HCT116 (cell line): ENCODE data around the gene SHISA3. TPM values are rescaled to one million over a fixed set of nuclear protein-coding genes. Genes with fewer than 3 reads are reported as not detected.

Experiments used
- ATAC-seq: fragments of 200-7000 bp; cut with Tn5 transposase; 2 replicates; pipeline ENCODE4 v1.9.1; 2020; ENCODE audit warnings: mild to moderate bottlenecking, moderate library complexity
- BruUV-seq: library from RNA; stranded (reverse); fragments of 400-500 nt; replicated peaks from 2 replicates; lab custom pipeline; 2021; lab: Mats Ljungman, UMichigan
- CTCF ChIA-PET: fragments of 300-600 bp; sonication (Branson Sonifier 250); formaldehyde crosslinking; loops from one replicate; lab custom pipeline; 2021; ENCODE audit warnings: antibody characterized with exemption; lab: Charles Lee
- POLR2A ChIA-PET: fragments of 300-600, 350-600 bp; sonication (Branson Sonifier 250); formaldehyde crosslinking; loops from one replicate; lab custom pipeline; 2021; ENCODE audit warnings: antibody characterized with exemption; lab: Charles Lee
- RAD21 ChIA-PET, 2 experiments: fragments of 300-600 bp; sonication (Branson Sonifier 250); formaldehyde crosslinking; loops; one replicate each; lab custom pipeline; 2023; ENCODE audit warnings: low total read pairs in 2 of 2; ENCODE audit not compliant: uncharacterized antibody in 2 of 2, unreplicated experiment in 2 of 2, low non-redundant PET in 1 of 2; lab: Charles Lee
- DNase-seq: peaks from one replicate; pipeline ENCODE4 v3.0.0-alpha.2; 2010; ENCODE audit warnings: low read depth, low spot score
- H2AFZ ChIP-seq: fragments of 200-600 bp; shearing (Covaris generic), sonication (generic); 2 replicates; pipeline ENCODE4 v1.6.1; 2017; ENCODE audit warnings: low read depth, mixed run types, mixed read lengths, antibody characterized with exemption, low read length; ENCODE audit not compliant: poor library complexity, severe bottlenecking
- H3K27ac ChIP-seq: 2 replicates; pipeline ENCODE4 v1.5.1; 2012; ENCODE audit warnings: low read depth, low read length
- H3K27me3 ChIP-seq: fragments of 200-600 bp; sonication (generic); 2 replicates; pipeline ENCODE4 v1.6.1; 2016; ENCODE audit warnings: mixed run types, low read length, mixed read lengths; ENCODE audit not compliant: insufficient read depth
- H3K36me3 ChIP-seq, 2 experiments: fragments of 200-500 bp in 1 of 2; fragments of 200-600 bp in 1 of 2; sonication (Bioruptor generic) in 1 of 2; sonication (generic) in 1 of 2; 2 replicates each; pipeline versions ENCODE4 v1.5.1 to v1.6.1; 2014 to 2016; ENCODE audit warnings: low read length in 2 of 2, inconsistent platforms in 1 of 2, mixed read lengths in 1 of 2, mixed run types in 1 of 2; ENCODE audit not compliant: insufficient read depth in 2 of 2, control insufficient read depth in 1 of 2
- H3K4me1 ChIP-seq, 2 experiments: fragments of 200-600 bp in 1 of 2; sonication (generic) in 1 of 2; 2 replicates each; pipeline versions ENCODE4 v1.5.1 to v1.6.1; 2012 to 2017; ENCODE audit warnings: low read length in 2 of 2, inconsistent platforms in 1 of 2, mild to moderate bottlenecking in 1 of 2, mixed read lengths in 1 of 2, mixed run types in 1 of 2, moderate library complexity in 1 of 2; ENCODE audit not compliant: insufficient read depth in 2 of 2, control insufficient read depth in 1 of 2
- H3K4me2 ChIP-seq: fragments of 200-600 bp; sonication (generic); 2 replicates; pipeline ENCODE4 v1.6.1; 2017; ENCODE audit warnings: mixed run types, low read length, mixed read lengths
- H3K4me3 ChIP-seq, 2 experiments: fragments of 200-600 bp in 1 of 2; sonication (generic) in 1 of 2; replicated peaks in 1 of 2; 2 replicates each; pipeline ENCODE4 v1.5.1; 2011 to 2016; ENCODE audit warnings: low read length in 2 of 2, control low read depth in 1 of 2, low read depth in 1 of 2, mild to moderate bottlenecking in 1 of 2, mixed read lengths in 1 of 2, mixed run types in 1 of 2
- H3K79me2 ChIP-seq: fragments of 200-600 bp; sonication (generic); 2 replicates; pipeline ENCODE4 v1.6.1; 2017; ENCODE audit warnings: mild to moderate bottlenecking, mixed run types, low read length, moderate library complexity, mixed read lengths; ENCODE audit not compliant: insufficient read depth
- H3K9ac ChIP-seq: fragments of 200-600 bp; sonication (generic); 2 replicates; pipeline ENCODE4 v1.6.1; 2016; ENCODE audit warnings: low read length, mixed read lengths
- H3K9me2 ChIP-seq: fragments of 200-600 bp; sonication (generic), shearing (Covaris generic); 2 replicates; pipeline ENCODE4 v1.6.1; 2017; ENCODE audit warnings: mixed run types, mild to moderate bottlenecking, moderate library complexity; ENCODE audit not compliant: insufficient read depth
- H3K9me3 ChIP-seq, 2 experiments: fragments of 200-500 bp in 1 of 2; fragments of 200-600 bp in 1 of 2; sonication (Bioruptor generic) in 1 of 2; sonication (generic) in 1 of 2; 2 replicates each; pipeline ENCODE4 v1.6.1; 2014 to 2017; ENCODE audit warnings: low read length in 2 of 2, mixed read lengths in 2 of 2, inconsistent platforms in 1 of 2, low read depth in 1 of 2, mild to moderate bottlenecking in 1 of 2, mixed run types in 1 of 2, moderate library complexity in 1 of 2; ENCODE audit not compliant: control insufficient read depth in 1 of 2, insufficient read depth in 1 of 2
- H4K20me1 ChIP-seq: fragments of 200-600 bp; sonication (generic), shearing (Covaris generic); 2 replicates; pipeline ENCODE4 v1.6.1; 2017; ENCODE audit warnings: mixed run types, mild to moderate bottlenecking, moderate library complexity; ENCODE audit not compliant: insufficient read depth
- EGR1 ChIP-seq: IDR thresholded peaks from 2 replicates; pipeline ENCODE4 v1.6.1; 2012; ENCODE audit warnings: low read depth
- ELF1 ChIP-seq: IDR thresholded peaks from 2 replicates; pipeline ENCODE4 v1.6.1; 2012; ENCODE audit warnings: low read depth, borderline replicate concordance
- FOSL1 ChIP-seq: IDR thresholded peaks from 2 replicates; pipeline ENCODE4 v1.6.1; 2012; ENCODE audit warnings: low read depth
- JUND ChIP-seq: IDR thresholded peaks from 2 replicates; pipeline ENCODE4 v1.6.1; 2012
- SP1 ChIP-seq: IDR thresholded peaks from 2 replicates; pipeline ENCODE4 v1.6.1; 2012; ENCODE audit warnings: low read depth
- SRF ChIP-seq: IDR thresholded peaks from 2 replicates; pipeline ENCODE4 v1.6.1; 2012; ENCODE audit warnings: low read depth
- YY1 ChIP-seq: IDR thresholded peaks from 2 replicates; pipeline ENCODE4 v1.6.1; 2011; ENCODE audit warnings: low read length, low read depth, moderate library complexity, mild to moderate bottlenecking; ENCODE audit not compliant: insufficient replicate concordance; ENCODE audit errors: extremely low read depth
- ZNF274 ChIP-seq: fragments of 200-500 bp; sonication (Bioruptor generic); IDR thresholded peaks from 2 replicates; pipeline ENCODE4 v1.6.1; 2014; ENCODE audit warnings: mild to moderate bottlenecking, low read depth, low read length, inconsistent platforms
- intact Hi-C: fragments of 100-400 bp; cut with micrococcal nuclease; formaldehyde crosslinking; loops from 2 replicates; pipeline ENCODE4 v1.10.0; 2022
- total RNA-seq: library from RNA; stranded (reverse); gene quantifications from one replicate; pipeline ENCODE4 v1.2.1, GENCODE V29; 2021; ENCODE audit not compliant: unreplicated experiment
- TF ChIP-seq, protein P1 (sequence below): IDR thresholded peaks from 2 replicates; pipeline ENCODE4 v1.6.1; 2012; ENCODE audit warnings: low read depth
- TF ChIP-seq, protein P2 (sequence below): IDR thresholded peaks from 2 replicates; pipeline ENCODE4 v1.6.1; 2012

Gene SHISA3
- total RNA-seq, 1 experiment from 2014 or later: not detected

DNA sequence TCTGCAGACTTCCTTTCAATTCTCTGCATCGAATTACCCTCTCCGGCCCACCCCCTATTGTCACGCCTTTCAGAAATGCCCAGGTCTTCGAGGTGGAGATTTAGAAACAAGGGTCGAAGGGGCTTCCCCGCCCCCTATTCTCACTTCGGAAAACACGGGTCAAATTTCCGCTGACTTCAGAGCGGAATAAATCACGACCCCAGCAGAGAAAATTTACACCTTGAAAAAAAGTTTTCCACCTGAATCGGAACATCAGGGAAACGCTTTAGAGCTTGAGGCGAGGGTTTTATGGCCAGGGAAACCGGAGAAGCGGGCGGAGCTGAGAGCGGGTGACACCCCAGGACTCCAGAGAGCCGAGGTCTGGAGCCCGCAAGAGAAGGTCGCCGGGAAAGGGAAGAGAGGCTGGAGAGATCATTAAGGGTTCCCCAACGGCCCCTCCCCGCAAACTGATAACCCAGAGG lies 1.6 kb downstream of the SHISA3 start:
- no peak for ATAC-seq
- POLR2A ChIA-PET: no interaction called here
- intact Hi-C loops: no loop called here
- Histone ChIP-seq H3K79me2 (no peaks in the 10 kb centered on the region), H3K4me3 (no peak overlapping the region), H4K20me1 (no peaks in the 10 kb centered on the region), H3K4me2 (no peak overlapping the region), H3K36me3 (no peaks in the 10 kb centered on the region), H2AFZ (no peak overlapping the region), H3K9me3 (no peaks in the 10 kb centered on the region), H3K9ac (no peak overlapping the region), H3K9me2 (no peaks in the 10 kb centered on the region), H3K27me3 (no peaks in the 10 kb centered on the region), H3K4me1 (no peaks in the 10 kb centered on the region), H3K27ac (no peak overlapping the region)
- DNase-seq: no peak
- TF ChIP-seq SP1 (no peak), JUND (no peak), ELF1 (no peak), FOSL1 (no peak), SRF (no peak), YY1 (no peak), EGR1 (no peak), ZNF274 (no peak)
- TF ChIP-seq, protein P1, sequence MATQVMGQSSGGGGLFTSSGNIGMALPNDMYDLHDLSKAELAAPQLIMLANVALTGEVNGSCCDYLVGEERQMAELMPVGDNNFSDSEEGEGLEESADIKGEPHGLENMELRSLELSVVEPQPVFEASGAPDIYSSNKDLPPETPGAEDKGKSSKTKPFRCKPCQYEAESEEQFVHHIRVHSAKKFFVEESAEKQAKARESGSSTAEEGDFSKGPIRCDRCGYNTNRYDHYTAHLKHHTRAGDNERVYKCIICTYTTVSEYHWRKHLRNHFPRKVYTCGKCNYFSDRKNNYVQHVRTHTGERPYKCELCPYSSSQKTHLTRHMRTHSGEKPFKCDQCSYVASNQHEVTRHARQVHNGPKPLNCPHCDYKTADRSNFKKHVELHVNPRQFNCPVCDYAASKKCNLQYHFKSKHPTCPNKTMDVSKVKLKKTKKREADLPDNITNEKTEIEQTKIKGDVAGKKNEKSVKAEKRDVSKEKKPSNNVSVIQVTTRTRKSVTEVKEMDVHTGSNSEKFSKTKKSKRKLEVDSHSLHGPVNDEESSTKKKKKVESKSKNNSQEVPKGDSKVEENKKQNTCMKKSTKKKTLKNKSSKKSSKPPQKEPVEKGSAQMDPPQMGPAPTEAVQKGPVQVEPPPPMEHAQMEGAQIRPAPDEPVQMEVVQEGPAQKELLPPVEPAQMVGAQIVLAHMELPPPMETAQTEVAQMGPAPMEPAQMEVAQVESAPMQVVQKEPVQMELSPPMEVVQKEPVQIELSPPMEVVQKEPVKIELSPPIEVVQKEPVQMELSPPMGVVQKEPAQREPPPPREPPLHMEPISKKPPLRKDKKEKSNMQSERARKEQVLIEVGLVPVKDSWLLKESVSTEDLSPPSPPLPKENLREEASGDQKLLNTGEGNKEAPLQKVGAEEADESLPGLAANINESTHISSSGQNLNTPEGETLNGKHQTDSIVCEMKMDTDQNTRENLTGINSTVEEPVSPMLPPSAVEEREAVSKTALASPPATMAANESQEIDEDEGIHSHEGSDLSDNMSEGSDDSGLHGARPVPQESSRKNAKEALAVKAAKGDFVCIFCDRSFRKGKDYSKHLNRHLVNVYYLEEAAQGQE: no peak
- TF ChIP-seq, protein P2, sequence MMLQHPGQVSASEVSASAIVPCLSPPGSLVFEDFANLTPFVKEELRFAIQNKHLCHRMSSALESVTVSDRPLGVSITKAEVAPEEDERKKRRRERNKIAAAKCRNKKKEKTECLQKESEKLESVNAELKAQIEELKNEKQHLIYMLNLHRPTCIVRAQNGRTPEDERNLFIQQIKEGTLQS: no peak
- CTCF ChIA-PET: no interaction called here
- no TSS peak for BruUV-seq
- RAD21 ChIA-PET: no interaction called here
